Activated T-helper 17 cell treated with anti-CD3 and anti-CD28 coated beads, Interleukin-2, amount 50 U/mL, for 72 hours (primary cell): ENCODE results near the gene FRRS1. TPM values are rescaled to one million over a fixed set of nuclear protein-coding genes. Genes with fewer than 3 reads are reported as not detected.

Source experiments
- ATAC-seq: fragments of 150-1000 bp; cut with Tn5 transposase; replicated peaks from 2 replicates; pipeline ENCODE4 v1.10.0; 2021; ENCODE audit warnings: mild to moderate bottlenecking, moderate library complexity
- H3K27ac Mint-ChIP-seq: one replicate; pipeline ENCODE4 v1.8.0; 2022; ENCODE audit warnings: mixed read lengths
- H3K27me3 Mint-ChIP-seq: one replicate; pipeline ENCODE4 v1.8.0; 2022; ENCODE audit warnings: mixed read lengths
- H3K36me3 Mint-ChIP-seq: one replicate; pipeline ENCODE4 v1.8.0; 2022; ENCODE audit warnings: low read depth, mild to moderate bottlenecking, mixed read lengths
- H3K4me1 Mint-ChIP-seq: one replicate; pipeline ENCODE4 v1.8.0; 2022; ENCODE audit warnings: mixed read lengths
- H3K4me3 Mint-ChIP-seq: one replicate; pipeline ENCODE4 v1.8.0; 2022; ENCODE audit warnings: mild to moderate bottlenecking, mixed read lengths
- H3K9me3 Mint-ChIP-seq: one replicate; pipeline ENCODE4 v1.8.0; 2022; ENCODE audit warnings: mixed read lengths
- total RNA-seq, 2 donors: library from RNA; stranded (reverse); gene quantifications; one replicate each; pipeline ENCODE4 v1.2.3, GENCODE V29; 2022

The FRRS1 gene
- total RNA-seq, 2 donors from 2014 or later: 0.69 to 2.2 TPM

DNA sequence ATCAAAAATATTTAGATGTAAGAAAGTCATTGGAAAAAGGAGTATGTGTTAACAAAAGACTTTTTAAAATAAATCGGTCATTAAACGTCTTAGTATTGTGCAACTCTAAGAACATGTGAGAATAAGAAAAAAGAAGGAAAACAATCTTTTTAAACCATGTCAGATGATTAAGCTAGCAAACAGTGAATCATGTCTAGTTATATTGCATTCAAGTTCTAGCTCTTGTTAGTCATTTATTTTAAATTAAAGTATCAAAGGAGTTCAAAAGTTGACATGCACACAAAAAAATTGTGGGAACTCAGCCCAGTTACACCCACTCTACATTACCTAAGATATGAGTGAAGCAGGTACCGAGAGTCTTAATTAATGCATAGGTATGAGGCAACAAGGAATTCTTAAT, 9.8 kb downstream of the FRRS1 start:
- Mint-ChIP-seq H3K27ac (no peak overlapping the region), H3K36me3 (no peaks in the 10 kb centered on the region), H3K4me3 (no peak overlapping the region), H3K27me3 (peaks cover 3% of the 10 kb centered on the region), H3K9me3 (no peaks in the 10 kb centered on the region), H3K4me1 (peaks cover 11% of the 10 kb centered on the region)
- peak; percentile 12 for ATAC-seq

DNA sequence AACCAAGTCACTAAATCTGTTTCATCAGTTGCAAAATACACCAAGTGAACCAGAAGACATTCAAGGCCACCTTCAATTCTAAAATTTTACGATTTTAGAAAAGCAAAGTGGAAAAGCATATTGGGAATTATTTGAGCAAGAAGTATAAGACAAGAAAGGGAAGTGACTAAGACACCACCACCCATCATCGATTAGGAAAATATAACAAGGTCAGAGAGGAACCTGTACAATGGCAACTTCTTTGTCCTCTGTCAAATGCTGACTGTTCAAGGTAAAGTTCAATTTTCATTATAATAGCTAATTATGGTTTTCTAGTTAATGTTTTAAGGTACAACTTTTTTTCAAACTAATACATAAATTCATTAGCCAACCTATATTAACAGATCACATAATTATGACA, 10.8 kb downstream of the FRRS1 start:
- H3K4me3 Mint-ChIP-seq: no peak overlapping the region
- no peaks in the 10 kb centered on the region for H3K36me3 Mint-ChIP-seq
- peaks cover 3% of the 10 kb centered on the region for H3K27me3 Mint-ChIP-seq
- H3K27ac Mint-ChIP-seq: no peak overlapping the region
- no peak for ATAC-seq
- peaks cover 11% of the 10 kb centered on the region for H3K4me1 Mint-ChIP-seq
- no peaks in the 10 kb centered on the region for H3K9me3 Mint-ChIP-seq

DNA sequence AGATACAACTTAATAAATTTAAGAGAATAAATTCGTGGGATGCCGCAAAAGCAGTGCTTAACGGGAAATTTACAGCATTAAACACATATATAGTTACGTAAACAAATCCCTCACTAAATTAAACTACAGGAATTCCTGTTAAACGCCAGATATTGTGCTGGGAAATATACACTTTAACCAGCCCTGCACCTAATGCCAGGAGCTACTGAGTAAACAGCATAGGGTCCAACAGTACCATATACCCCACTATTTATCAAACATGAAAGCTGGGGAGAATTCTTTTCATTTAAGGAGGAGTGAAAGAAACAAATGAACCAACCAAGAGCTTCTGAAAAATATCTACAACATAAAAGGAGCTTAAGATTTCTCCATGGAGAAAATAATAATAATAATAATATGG, 11.7 kb downstream of the FRRS1 start:
- no peak overlapping the region for H3K27ac Mint-ChIP-seq
- H3K9me3 Mint-ChIP-seq: no peaks in the 10 kb centered on the region
- no peak overlapping the region for H3K4me3 Mint-ChIP-seq
- H3K36me3 Mint-ChIP-seq: no peaks in the 10 kb centered on the region
- peaks cover 3% of the 10 kb centered on the region for H3K27me3 Mint-ChIP-seq
- no peak for ATAC-seq
- peaks cover 11% of the 10 kb centered on the region for H3K4me1 Mint-ChIP-seq

DNA sequence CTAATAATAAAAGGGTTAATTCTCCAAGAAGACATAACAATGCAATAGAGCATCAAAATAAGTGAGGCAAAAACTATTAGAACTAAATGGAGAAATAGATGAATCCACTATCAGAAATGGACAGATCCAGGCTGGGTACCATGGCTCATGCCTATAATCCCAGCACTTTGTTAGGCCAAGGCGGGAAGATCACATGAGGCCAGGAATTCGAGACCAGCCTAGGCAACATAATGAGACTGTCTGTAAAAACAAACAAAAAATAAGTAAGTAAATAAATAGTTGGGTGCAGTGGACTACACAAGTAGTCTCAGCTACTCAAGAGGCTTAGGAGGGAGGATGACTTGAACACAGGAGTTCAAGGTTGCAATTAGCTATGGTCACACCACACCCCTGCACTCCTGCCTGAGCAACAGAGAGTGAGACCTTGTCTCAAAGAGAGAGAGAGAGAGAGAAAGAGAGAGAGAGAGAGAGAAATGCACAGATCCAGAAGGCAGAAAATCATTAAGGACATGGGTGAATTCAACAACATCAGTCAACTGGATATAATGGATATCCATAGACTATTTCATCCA, 12.3 kb downstream of the FRRS1 start:
- Mint-ChIP-seq H3K36me3 (no peaks in the 10 kb centered on the region), H3K4me3 (no peak overlapping the region), H3K9me3 (no peaks in the 10 kb centered on the region), H3K4me1 (peaks cover 15% of the 10 kb centered on the region), H3K27ac (no peak overlapping the region), H3K27me3 (peaks cover 7% of the 10 kb centered on the region)
- no peak for ATAC-seq

DNA sequence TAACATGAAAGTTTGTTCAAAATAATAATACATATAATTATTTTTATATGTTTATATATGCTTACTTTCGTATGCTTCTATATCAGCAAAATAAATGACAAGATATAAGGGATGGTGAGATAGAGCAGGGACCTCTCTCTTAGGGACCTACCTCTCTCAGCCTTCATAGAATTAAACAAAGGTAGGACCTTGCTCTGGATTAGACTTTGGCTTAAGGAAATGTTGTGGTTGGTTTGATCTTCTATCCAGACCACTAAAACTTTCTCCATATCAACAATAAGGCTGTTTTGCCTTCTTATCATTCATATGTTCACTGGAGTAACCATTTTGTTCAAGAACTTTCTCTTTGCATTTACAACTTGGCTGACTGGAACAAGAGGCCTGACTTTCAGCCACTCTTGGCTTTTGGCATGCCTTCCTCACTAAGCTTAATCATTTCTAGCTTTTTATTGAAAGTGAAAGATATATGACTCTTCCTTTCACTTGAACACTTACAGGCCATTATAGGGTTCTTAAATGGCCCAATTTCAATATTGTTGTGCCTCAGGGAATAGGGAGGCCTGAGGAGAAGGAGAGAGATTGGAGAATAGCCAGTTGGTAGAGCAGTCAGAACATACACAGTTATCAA, 14.4 kb downstream of the FRRS1 start:
- Mint-ChIP-seq H3K27me3 (peaks cover 7% of the 10 kb centered on the region), H3K27ac (no peak overlapping the region), H3K4me3 (no peak overlapping the region), H3K9me3 (no peaks in the 10 kb centered on the region), H3K4me1 (peaks cover 7% of the 10 kb centered on the region), H3K36me3 (no peaks in the 10 kb centered on the region)
- peak; percentile 81 for ATAC-seq

DNA sequence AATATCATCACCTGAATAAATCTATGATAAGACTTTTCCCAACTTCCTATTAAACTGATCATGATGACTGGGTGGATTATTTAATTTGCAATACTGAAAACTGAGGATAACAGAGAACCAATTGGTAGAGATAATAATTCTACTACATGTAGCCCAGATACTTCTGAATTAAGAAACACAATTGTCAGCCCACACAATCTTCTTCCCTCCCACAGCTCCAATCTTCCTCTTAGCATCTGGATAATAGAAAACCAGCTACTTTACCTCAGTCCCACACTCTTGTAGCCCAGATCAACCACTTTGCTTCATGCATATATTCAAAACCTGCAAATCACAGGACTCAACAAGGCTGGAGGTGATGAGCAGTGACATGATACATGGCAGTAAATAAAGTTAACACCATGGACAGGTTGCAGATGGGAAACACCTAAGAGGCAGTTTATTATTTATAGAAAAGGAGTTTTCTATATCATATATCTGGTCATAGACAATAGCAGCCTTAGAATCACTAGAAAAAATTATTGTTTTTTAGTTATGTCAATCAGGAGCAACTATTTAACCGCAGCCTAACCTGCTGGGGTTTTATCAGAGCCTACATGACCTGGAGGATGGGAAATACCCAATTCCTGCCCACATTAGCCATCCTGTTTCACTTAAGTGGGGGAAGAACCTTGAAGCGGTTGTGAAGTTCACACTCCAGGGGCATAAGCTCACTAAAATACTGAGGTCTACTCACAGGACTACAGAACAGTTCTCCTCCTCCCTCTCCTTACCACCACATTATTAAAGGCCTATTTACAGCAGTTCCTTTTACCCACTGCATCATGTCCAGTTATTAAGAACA, 16.7 kb downstream of the FRRS1 start:
- peak; percentile 85 for ATAC-seq
- no peaks in the 10 kb centered on the region for H3K9me3 Mint-ChIP-seq
- H3K27ac Mint-ChIP-seq: no peak overlapping the region
- H3K4me3 Mint-ChIP-seq: no peak overlapping the region
- no peaks in the 10 kb centered on the region for H3K36me3 Mint-ChIP-seq
- H3K4me1 Mint-ChIP-seq: peaks cover 7% of the 10 kb centered on the region
- peaks cover 7% of the 10 kb centered on the region for H3K27me3 Mint-ChIP-seq

DNA sequence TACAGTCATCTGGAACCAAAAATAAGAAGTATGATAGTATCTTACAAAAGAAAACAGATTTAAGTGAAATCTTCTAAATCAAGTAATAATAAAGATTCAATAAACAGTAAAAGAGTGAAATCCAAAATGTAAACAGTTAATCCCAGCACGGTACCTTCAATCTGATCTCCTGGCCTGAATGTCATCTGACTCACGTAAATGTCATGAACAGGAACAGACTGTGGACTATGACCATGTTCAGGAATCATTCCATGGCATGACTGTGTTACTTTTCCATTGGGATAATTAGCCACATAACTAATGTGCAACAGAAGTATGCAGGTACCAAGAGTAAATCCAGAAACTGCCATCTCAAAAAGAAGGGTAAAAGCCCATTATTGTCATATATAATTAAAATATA, 18.0 kb downstream of the FRRS1 start:
- H3K4me1 Mint-ChIP-seq: peaks cover 7% of the 10 kb centered on the region
- H3K27me3 Mint-ChIP-seq: peaks cover 4% of the 10 kb centered on the region
- ATAC-seq: no peak
- H3K36me3 Mint-ChIP-seq: no peaks in the 10 kb centered on the region
- H3K9me3 Mint-ChIP-seq: no peaks in the 10 kb centered on the region
- no peak overlapping the region for H3K4me3 Mint-ChIP-seq
- H3K27ac Mint-ChIP-seq: no peak overlapping the region

DNA sequence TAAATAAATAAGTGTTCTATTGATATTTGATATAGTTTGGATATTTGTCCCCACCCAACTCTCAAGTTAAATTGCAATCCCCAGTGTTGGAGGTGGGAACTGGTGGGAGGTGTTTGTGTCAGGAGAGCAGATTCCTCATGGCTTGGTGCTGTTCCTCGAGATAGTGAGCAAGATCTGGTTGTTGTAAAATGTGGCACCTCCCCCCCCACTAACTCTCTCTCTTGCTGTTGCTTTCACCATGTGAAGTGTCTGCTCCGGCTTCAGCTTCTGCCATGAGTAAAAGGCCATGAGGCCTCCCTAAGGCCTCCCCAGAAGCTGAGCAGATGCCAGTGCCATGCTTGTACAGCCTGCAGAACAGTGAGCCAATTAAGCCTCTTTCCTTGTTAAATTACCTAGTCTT, 20.8 kb downstream of the FRRS1 start:
- peaks cover 4% of the 10 kb centered on the region for H3K4me1 Mint-ChIP-seq
- peaks cover 4% of the 10 kb centered on the region for H3K27me3 Mint-ChIP-seq
- no peak overlapping the region for H3K4me3 Mint-ChIP-seq
- H3K27ac Mint-ChIP-seq: no peak overlapping the region
- no peaks in the 10 kb centered on the region for H3K36me3 Mint-ChIP-seq
- no peak for ATAC-seq
- no peaks in the 10 kb centered on the region for H3K9me3 Mint-ChIP-seq

DNA sequence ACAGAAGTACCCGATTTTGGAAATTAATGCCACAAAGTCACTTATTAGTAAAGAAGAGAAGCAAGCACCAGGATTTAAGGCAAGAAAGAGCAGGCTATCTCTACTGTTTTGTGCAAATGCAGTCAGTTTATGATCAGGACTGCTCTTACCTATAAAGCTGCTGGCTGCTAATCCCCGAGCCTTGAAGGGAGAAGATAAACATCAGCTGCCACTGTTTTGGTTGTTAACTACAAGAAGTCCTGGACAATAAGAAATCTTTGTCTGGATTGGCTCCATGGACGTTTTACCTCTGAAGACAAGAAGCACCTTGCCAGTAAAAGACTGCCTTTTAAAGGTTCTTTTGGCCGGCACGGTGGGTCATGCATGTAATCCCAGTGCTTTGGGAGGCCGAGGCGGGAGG, 21.4 kb downstream of the FRRS1 start:
- no peak overlapping the region for H3K4me3 Mint-ChIP-seq

DNA sequence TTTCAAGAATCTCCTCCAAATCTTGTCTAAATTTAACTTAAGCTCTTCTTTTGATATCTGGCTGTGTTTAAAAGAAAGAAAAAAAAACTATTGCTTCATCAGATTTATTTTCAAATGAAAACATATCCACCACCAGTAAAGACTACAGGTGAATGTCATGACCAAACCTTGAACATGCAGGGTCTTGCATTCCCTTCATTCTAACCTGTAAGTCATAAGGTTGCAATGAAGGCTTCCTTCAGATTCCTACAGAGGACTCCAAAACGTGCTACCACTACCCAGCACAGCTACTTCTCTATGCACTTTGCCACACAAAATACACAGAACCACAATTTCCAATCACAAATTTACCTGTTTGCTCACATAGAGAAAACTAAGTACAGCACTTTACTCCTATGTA, 26.3 kb downstream of the FRRS1 start:
- ATAC-seq: no peak
- no peak overlapping the region for H3K27ac Mint-ChIP-seq
- no peaks in the 10 kb centered on the region for H3K9me3 Mint-ChIP-seq
- H3K36me3 Mint-ChIP-seq: no peaks in the 10 kb centered on the region
- H3K4me1 Mint-ChIP-seq: no peaks in the 10 kb centered on the region
- H3K4me3 Mint-ChIP-seq: no peak overlapping the region
- H3K27me3 Mint-ChIP-seq: no peaks in the 10 kb centered on the region

More for the DNA sequence above, 21.4 kb downstream of the FRRS1 start:
- Mint-ChIP-seq H3K27me3 (peaks cover 4% of the 10 kb centered on the region), H3K27ac (no peak overlapping the region), H3K4me1 (peaks cover 4% of the 10 kb centered on the region), H3K36me3 (no peaks in the 10 kb centered on the region), H3K9me3 (no peaks in the 10 kb centered on the region)
- ATAC-seq: no peak

DNA sequence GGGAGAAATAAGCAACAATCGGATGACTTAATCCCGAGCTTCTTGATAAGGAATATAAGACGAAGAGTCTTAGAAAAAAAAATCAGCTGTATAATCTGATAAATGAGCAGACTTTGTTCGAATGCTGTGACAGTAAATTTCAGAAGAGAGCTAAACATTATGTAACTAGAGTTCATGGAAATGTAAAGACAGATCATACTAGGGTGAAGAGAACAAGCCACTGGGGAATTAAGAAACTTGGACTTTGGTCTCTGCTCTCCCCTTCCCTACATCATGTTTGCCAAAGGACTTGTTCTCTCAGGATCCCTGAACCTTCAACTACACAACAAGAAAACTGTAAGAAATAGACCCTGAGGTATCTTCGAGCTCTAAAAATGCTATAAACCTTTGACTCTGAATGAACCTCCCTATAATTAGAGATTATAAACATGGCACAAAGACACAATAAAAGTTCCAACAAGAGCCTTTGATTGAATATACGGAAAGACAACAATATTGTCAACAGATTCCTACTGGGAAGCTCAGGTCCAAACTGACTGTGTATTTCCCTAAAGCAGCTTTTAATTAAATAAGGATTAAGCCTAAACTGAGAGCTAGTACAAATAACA, 27.5 kb downstream of the FRRS1 start:
- no peak overlapping the region for H3K4me3 Mint-ChIP-seq
- H3K36me3 Mint-ChIP-seq: no peaks in the 10 kb centered on the region
- no peak for ATAC-seq
- no peaks in the 10 kb centered on the region for H3K9me3 Mint-ChIP-seq
- H3K4me1 Mint-ChIP-seq: no peaks in the 10 kb centered on the region
- no peaks in the 10 kb centered on the region for H3K27me3 Mint-ChIP-seq
- no peak overlapping the region for H3K27ac Mint-ChIP-seq

DNA sequence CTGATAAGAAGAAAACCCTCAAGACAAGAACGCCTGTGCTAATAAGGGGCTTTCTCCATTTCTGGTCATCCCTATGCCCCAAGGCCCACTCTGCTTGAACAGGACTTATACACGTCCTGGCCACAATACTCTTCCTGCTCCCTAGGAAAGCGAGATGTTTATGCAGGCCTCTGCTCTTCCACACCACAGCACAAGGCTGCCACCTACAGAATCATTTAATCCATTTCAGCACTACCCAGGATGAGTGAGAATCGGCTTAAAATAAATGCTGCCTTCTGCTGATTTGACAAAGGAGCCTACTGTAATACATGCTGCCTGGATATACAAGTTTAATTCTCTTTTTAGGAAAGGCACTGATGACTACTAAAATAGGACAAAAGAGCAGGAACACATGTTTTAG, 29.4 kb downstream of the FRRS1 start:
- ATAC-seq: no peak
- Mint-ChIP-seq H3K4me1 (no peaks in the 10 kb centered on the region), H3K27ac (no peak overlapping the region), H3K4me3 (no peak overlapping the region), H3K27me3 (no peaks in the 10 kb centered on the region), H3K36me3 (no peaks in the 10 kb centered on the region), H3K9me3 (no peaks in the 10 kb centered on the region)

DNA sequence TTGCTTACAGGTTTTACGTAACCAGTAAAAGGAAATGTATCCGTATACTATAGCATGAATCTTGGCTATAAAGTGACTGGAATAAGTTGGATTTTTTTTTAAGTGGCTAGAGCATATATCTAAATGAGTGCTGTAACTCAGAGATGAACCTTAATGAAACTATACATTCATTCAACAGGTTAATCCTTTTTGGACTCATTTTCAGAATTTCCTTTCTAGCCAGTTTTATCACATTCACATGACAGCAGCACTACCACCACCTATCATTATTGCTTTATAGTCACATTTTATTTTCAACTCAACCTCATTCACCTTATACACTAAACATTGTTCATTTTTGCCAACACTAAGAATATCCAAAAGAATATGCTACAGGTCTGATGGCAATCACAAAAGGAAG, 30.6 kb downstream of the FRRS1 start:
- no peak overlapping the region for H3K4me3 Mint-ChIP-seq
- ATAC-seq: no peak
- no peak overlapping the region for H3K27ac Mint-ChIP-seq
- no peaks in the 10 kb centered on the region for H3K27me3 Mint-ChIP-seq
- no peaks in the 10 kb centered on the region for H3K4me1 Mint-ChIP-seq
- H3K9me3 Mint-ChIP-seq: no peaks in the 10 kb centered on the region
- no peaks in the 10 kb centered on the region for H3K36me3 Mint-ChIP-seq

DNA sequence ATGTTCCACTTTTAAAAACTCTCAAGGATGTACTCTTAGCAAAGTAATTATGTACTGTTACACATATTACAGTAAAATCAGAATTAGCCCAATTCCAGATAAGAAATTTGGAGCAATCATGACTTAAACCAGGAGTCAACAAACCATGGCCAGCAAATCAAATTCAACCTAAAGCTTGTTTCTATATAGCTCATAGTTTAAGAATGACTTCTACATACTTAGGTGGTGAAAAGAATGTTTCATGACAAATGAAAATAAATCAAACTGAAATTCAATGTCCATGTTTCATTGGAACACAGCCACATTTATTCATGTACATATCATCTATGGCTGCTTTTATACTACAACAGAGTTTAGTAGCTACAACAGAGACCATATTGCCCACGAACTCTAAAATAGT, 35.1 kb downstream of the FRRS1 start:
- H3K4me3 Mint-ChIP-seq: no peak overlapping the region
- no peaks in the 10 kb centered on the region for H3K27me3 Mint-ChIP-seq
- ATAC-seq: no peak
- H3K9me3 Mint-ChIP-seq: no peaks in the 10 kb centered on the region
- H3K4me1 Mint-ChIP-seq: no peaks in the 10 kb centered on the region
- no peak overlapping the region for H3K27ac Mint-ChIP-seq
- no peaks in the 10 kb centered on the region for H3K36me3 Mint-ChIP-seq
